HCT116 (cell line): ENCODE measurements around the gene TAOK3. TPM values are rescaled to one million over a fixed set of nuclear protein-coding genes. Genes with fewer than 3 reads are reported as not detected.

Experiments used
- ATAC-seq: fragments of 200-7000 bp; cut with Tn5 transposase; 2 replicates; pipeline ENCODE4 v1.9.1; 2020; ENCODE audit warnings: mild to moderate bottlenecking, moderate library complexity
- BruUV-seq: library from RNA; stranded (reverse); fragments of 400-500 nt; replicated peaks from 2 replicates; lab custom pipeline; 2021; lab: Mats Ljungman, UMichigan
- CTCF ChIA-PET: fragments of 300-600 bp; sonication (Branson Sonifier 250); formaldehyde crosslinking; loops from one replicate; lab custom pipeline; 2021; ENCODE audit warnings: antibody characterized with exemption; lab: Charles Lee
- POLR2A ChIA-PET: fragments of 300-600, 350-600 bp; sonication (Branson Sonifier 250); formaldehyde crosslinking; loops from one replicate; lab custom pipeline; 2021; ENCODE audit warnings: antibody characterized with exemption; lab: Charles Lee
- RAD21 ChIA-PET, 2 experiments: fragments of 300-600 bp; sonication (Branson Sonifier 250); formaldehyde crosslinking; loops; one replicate each; lab custom pipeline; 2023; ENCODE audit warnings: low total read pairs in 2 of 2; ENCODE audit not compliant: uncharacterized antibody in 2 of 2, unreplicated experiment in 2 of 2, low non-redundant PET in 1 of 2; lab: Charles Lee
- DNase-seq: peaks from one replicate; pipeline ENCODE4 v3.0.0-alpha.2; 2010; ENCODE audit warnings: low read depth, low spot score
- H2AFZ ChIP-seq: fragments of 200-600 bp; shearing (Covaris generic), sonication (generic); 2 replicates; pipeline ENCODE4 v1.6.1; 2017; ENCODE audit warnings: low read depth, mixed run types, mixed read lengths, antibody characterized with exemption, low read length; ENCODE audit not compliant: poor library complexity, severe bottlenecking
- H3K27ac ChIP-seq: 2 replicates; pipeline ENCODE4 v1.5.1; 2012; ENCODE audit warnings: low read depth, low read length
- H3K27me3 ChIP-seq: fragments of 200-600 bp; sonication (generic); 2 replicates; pipeline ENCODE4 v1.6.1; 2016; ENCODE audit warnings: mixed run types, low read length, mixed read lengths; ENCODE audit not compliant: insufficient read depth
- H3K36me3 ChIP-seq, 2 experiments: fragments of 200-500 bp in 1 of 2; fragments of 200-600 bp in 1 of 2; sonication (Bioruptor generic) in 1 of 2; sonication (generic) in 1 of 2; 2 replicates each; pipeline versions ENCODE4 v1.5.1 to v1.6.1; 2014 to 2016; ENCODE audit warnings: low read length in 2 of 2, inconsistent platforms in 1 of 2, mixed read lengths in 1 of 2, mixed run types in 1 of 2; ENCODE audit not compliant: insufficient read depth in 2 of 2, control insufficient read depth in 1 of 2
- H3K4me1 ChIP-seq, 2 experiments: fragments of 200-600 bp in 1 of 2; sonication (generic) in 1 of 2; 2 replicates each; pipeline versions ENCODE4 v1.5.1 to v1.6.1; 2012 to 2017; ENCODE audit warnings: low read length in 2 of 2, inconsistent platforms in 1 of 2, mild to moderate bottlenecking in 1 of 2, mixed read lengths in 1 of 2, mixed run types in 1 of 2, moderate library complexity in 1 of 2; ENCODE audit not compliant: insufficient read depth in 2 of 2, control insufficient read depth in 1 of 2
- H3K4me2 ChIP-seq: fragments of 200-600 bp; sonication (generic); 2 replicates; pipeline ENCODE4 v1.6.1; 2017; ENCODE audit warnings: mixed run types, low read length, mixed read lengths
- H3K4me3 ChIP-seq, 2 experiments: fragments of 200-600 bp in 1 of 2; sonication (generic) in 1 of 2; replicated peaks in 1 of 2; 2 replicates each; pipeline ENCODE4 v1.5.1; 2011 to 2016; ENCODE audit warnings: low read length in 2 of 2, control low read depth in 1 of 2, low read depth in 1 of 2, mild to moderate bottlenecking in 1 of 2, mixed read lengths in 1 of 2, mixed run types in 1 of 2
- H3K79me2 ChIP-seq: fragments of 200-600 bp; sonication (generic); 2 replicates; pipeline ENCODE4 v1.6.1; 2017; ENCODE audit warnings: mild to moderate bottlenecking, mixed run types, low read length, moderate library complexity, mixed read lengths; ENCODE audit not compliant: insufficient read depth
- H3K9ac ChIP-seq: fragments of 200-600 bp; sonication (generic); 2 replicates; pipeline ENCODE4 v1.6.1; 2016; ENCODE audit warnings: low read length, mixed read lengths
- H3K9me2 ChIP-seq: fragments of 200-600 bp; sonication (generic), shearing (Covaris generic); 2 replicates; pipeline ENCODE4 v1.6.1; 2017; ENCODE audit warnings: mixed run types, mild to moderate bottlenecking, moderate library complexity; ENCODE audit not compliant: insufficient read depth
- H3K9me3 ChIP-seq, 2 experiments: fragments of 200-500 bp in 1 of 2; fragments of 200-600 bp in 1 of 2; sonication (Bioruptor generic) in 1 of 2; sonication (generic) in 1 of 2; 2 replicates each; pipeline ENCODE4 v1.6.1; 2014 to 2017; ENCODE audit warnings: low read length in 2 of 2, mixed read lengths in 2 of 2, inconsistent platforms in 1 of 2, low read depth in 1 of 2, mild to moderate bottlenecking in 1 of 2, mixed run types in 1 of 2, moderate library complexity in 1 of 2; ENCODE audit not compliant: control insufficient read depth in 1 of 2, insufficient read depth in 1 of 2
- H4K20me1 ChIP-seq: fragments of 200-600 bp; sonication (generic), shearing (Covaris generic); 2 replicates; pipeline ENCODE4 v1.6.1; 2017; ENCODE audit warnings: mixed run types, mild to moderate bottlenecking, moderate library complexity; ENCODE audit not compliant: insufficient read depth
- CBX3 ChIP-seq: IDR thresholded peaks from 2 replicates; pipeline ENCODE4 v1.6.1; 2012; ENCODE audit warnings: low read depth
- CEBPB ChIP-seq: IDR thresholded peaks from 2 replicates; pipeline ENCODE4 v1.6.1; 2012; ENCODE audit warnings: low read depth
- EGR1 ChIP-seq: IDR thresholded peaks from 2 replicates; pipeline ENCODE4 v1.6.1; 2012; ENCODE audit warnings: low read depth
- EZH2 ChIP-seq: fragments of 200-600 bp; sonication (generic); IDR thresholded peaks from 2 replicates; pipeline ENCODE4 v1.6.1; 2017; ENCODE audit warnings: antibody characterized with exemption, mixed run types
- EZH2phosphoT487 ChIP-seq: fragments of 200-600 bp; IDR thresholded peaks from 2 replicates; pipeline ENCODE4 v1.6.1; 2018; ENCODE audit warnings: antibody characterized with exemption, borderline replicate concordance
- JUND ChIP-seq: IDR thresholded peaks from 2 replicates; pipeline ENCODE4 v1.6.1; 2012
- POLR2A ChIP-seq: IDR thresholded peaks from 2 replicates; pipeline ENCODE4 v1.7.0; 2011; ENCODE audit warnings: borderline replicate concordance; ENCODE audit not compliant: insufficient read depth, insufficient read length; ENCODE audit errors: extremely low read depth
- SIN3A ChIP-seq: IDR thresholded peaks from 2 replicates; pipeline ENCODE4 v1.6.1; 2012; ENCODE audit warnings: low read depth
- SRF ChIP-seq: IDR thresholded peaks from 2 replicates; pipeline ENCODE4 v1.6.1; 2012; ENCODE audit warnings: low read depth
- TCF7L2 ChIP-seq: IDR thresholded peaks from 2 replicates; pipeline ENCODE4 v1.7.0; 2011; ENCODE audit warnings: borderline replicate concordance, inconsistent platforms; ENCODE audit not compliant: insufficient read depth, insufficient read length; ENCODE audit errors: extremely low read depth
- YY1 ChIP-seq: IDR thresholded peaks from 2 replicates; pipeline ENCODE4 v1.6.1; 2011; ENCODE audit warnings: low read length, low read depth, moderate library complexity, mild to moderate bottlenecking; ENCODE audit not compliant: insufficient replicate concordance; ENCODE audit errors: extremely low read depth
- ZNF274 ChIP-seq: fragments of 200-500 bp; sonication (Bioruptor generic); IDR thresholded peaks from 2 replicates; pipeline ENCODE4 v1.6.1; 2014; ENCODE audit warnings: mild to moderate bottlenecking, low read depth, low read length, inconsistent platforms
- intact Hi-C: fragments of 100-400 bp; cut with micrococcal nuclease; formaldehyde crosslinking; loops from 2 replicates; pipeline ENCODE4 v1.10.0; 2022
- total RNA-seq: library from RNA; stranded (reverse); gene quantifications from one replicate; pipeline ENCODE4 v1.2.1, GENCODE V29; 2021; ENCODE audit not compliant: unreplicated experiment
- TF ChIP-seq, protein P1 (sequence below): IDR thresholded peaks from 2 replicates; pipeline ENCODE4 v1.6.1; 2012; ENCODE audit warnings: low read depth
- TF ChIP-seq, protein P2 (sequence below), 3 experiments: fragments of 200-600 bp in 1 of 3; sonication (generic) in 1 of 3; IDR thresholded peaks in 2 of 3; conservative IDR thresholded peaks in 1 of 3; 2 replicates each; pipeline ENCODE4 v1.5.1; 2012 to 2017; ENCODE audit warnings: low read depth in 2 of 3, low read length in 2 of 3, antibody characterized with exemption in 1 of 3, borderline replicate concordance in 1 of 3, control low read depth in 1 of 3, mild to moderate bottlenecking in 1 of 3, mixed read lengths in 1 of 3, mixed run types in 1 of 3, moderate library complexity in 1 of 3; ENCODE audit not compliant: insufficient read depth in 1 of 3

Gene TAOK3
- total RNA-seq, 1 experiment from 2014 or later: 10.5 TPM

DNA sequence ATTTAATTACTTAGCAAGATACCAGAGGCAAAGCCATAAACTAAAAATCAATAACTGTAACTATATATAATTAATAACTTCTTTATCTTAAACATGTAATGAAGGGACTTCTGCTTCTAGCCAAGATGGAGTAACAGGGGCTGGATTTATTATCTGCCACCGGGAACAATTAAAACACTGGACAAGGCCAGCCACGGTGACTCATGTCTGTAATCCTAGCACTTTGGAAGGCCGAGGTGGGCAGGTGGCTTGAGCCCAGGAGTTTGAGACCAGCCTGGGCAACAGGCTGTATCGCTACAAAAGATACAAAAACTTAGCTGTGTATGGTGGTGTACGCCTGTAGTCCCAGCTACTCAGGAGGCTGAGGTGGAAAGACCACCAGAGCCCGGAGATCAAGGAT lies 113.6 kb downstream of the TAOK3 start:
- Histone ChIP-seq H3K4me1 (no peaks in the 10 kb centered on the region), H4K20me1 (no peaks in the 10 kb centered on the region), H3K79me2 (no peaks in the 10 kb centered on the region), H2AFZ (no peak overlapping the region), H3K36me3 (no peaks in the 10 kb centered on the region), H3K27me3 (no peaks in the 10 kb centered on the region), H3K4me3 (no peak overlapping the region)
- CTCF ChIA-PET: no interaction called here
- ATAC-seq (no peak; the same call in 1 of the 2 replicates), DNase-seq (no peak)
- intact Hi-C loops: no loop called here
- no TSS peak for BruUV-seq
- RAD21 ChIA-PET: no interaction called here
- POLR2A ChIA-PET: no interaction called here
- no peak for TF ChIP-seq EGR1
- TF ChIP-seq CBX3: no peak
- TF ChIP-seq, protein P1, sequence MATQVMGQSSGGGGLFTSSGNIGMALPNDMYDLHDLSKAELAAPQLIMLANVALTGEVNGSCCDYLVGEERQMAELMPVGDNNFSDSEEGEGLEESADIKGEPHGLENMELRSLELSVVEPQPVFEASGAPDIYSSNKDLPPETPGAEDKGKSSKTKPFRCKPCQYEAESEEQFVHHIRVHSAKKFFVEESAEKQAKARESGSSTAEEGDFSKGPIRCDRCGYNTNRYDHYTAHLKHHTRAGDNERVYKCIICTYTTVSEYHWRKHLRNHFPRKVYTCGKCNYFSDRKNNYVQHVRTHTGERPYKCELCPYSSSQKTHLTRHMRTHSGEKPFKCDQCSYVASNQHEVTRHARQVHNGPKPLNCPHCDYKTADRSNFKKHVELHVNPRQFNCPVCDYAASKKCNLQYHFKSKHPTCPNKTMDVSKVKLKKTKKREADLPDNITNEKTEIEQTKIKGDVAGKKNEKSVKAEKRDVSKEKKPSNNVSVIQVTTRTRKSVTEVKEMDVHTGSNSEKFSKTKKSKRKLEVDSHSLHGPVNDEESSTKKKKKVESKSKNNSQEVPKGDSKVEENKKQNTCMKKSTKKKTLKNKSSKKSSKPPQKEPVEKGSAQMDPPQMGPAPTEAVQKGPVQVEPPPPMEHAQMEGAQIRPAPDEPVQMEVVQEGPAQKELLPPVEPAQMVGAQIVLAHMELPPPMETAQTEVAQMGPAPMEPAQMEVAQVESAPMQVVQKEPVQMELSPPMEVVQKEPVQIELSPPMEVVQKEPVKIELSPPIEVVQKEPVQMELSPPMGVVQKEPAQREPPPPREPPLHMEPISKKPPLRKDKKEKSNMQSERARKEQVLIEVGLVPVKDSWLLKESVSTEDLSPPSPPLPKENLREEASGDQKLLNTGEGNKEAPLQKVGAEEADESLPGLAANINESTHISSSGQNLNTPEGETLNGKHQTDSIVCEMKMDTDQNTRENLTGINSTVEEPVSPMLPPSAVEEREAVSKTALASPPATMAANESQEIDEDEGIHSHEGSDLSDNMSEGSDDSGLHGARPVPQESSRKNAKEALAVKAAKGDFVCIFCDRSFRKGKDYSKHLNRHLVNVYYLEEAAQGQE: no peak
- no peak for TF ChIP-seq EZH2phosphoT487
- TF ChIP-seq EZH2: no peak
- TF ChIP-seq SRF: no peak
- no peak for TF ChIP-seq TCF7L2
- no peak for TF ChIP-seq YY1
- TF ChIP-seq JUND: no peak
- no peak for TF ChIP-seq ZNF274
- no peak for TF ChIP-seq SIN3A
- TF ChIP-seq POLR2A: no peak
- TF ChIP-seq CEBPB: no peak
- TF ChIP-seq, protein P2, sequence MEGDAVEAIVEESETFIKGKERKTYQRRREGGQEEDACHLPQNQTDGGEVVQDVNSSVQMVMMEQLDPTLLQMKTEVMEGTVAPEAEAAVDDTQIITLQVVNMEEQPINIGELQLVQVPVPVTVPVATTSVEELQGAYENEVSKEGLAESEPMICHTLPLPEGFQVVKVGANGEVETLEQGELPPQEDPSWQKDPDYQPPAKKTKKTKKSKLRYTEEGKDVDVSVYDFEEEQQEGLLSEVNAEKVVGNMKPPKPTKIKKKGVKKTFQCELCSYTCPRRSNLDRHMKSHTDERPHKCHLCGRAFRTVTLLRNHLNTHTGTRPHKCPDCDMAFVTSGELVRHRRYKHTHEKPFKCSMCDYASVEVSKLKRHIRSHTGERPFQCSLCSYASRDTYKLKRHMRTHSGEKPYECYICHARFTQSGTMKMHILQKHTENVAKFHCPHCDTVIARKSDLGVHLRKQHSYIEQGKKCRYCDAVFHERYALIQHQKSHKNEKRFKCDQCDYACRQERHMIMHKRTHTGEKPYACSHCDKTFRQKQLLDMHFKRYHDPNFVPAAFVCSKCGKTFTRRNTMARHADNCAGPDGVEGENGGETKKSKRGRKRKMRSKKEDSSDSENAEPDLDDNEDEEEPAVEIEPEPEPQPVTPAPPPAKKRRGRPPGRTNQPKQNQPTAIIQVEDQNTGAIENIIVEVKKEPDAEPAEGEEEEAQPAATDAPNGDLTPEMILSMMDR (IDR thresholded peaks at IDR 0.05 in 2 of 3, conservative IDR thresholded peaks at IDR 0.05 in 1 of 3; ENCODE audit: borderline replicate concordance in 1 of 3, insufficient read depth in 1 of 3, low read depth in 2 of 3, low read length in 2 of 3): no peak
- TF ChIP-seq, all 23 proteins: peak for 0
- no peak overlapping the region for H3K9ac ChIP-seq
- H3K4me2 ChIP-seq: no peak overlapping the region
- H3K27ac ChIP-seq: no peak overlapping the region
- no peaks in the 10 kb centered on the region for H3K9me3 ChIP-seq
- H3K9me2 ChIP-seq: no peaks in the 10 kb centered on the region
